Skin epidermis (tissue), 12 donors: ENCODE results near the gene AEBP1.
"Not testable (repeated sequence)": the region's sequence is repeated elsewhere in the genome, so short reads cannot be mapped to it uniquely, and the experiment has no call there.

Source experiments
- H3K27ac ChIP-seq, 21 experiments: fragments of 200-600 bp; sonication (generic) in 11 of 21; one replicate each; pipeline ENCODE4 v1.5.0; 2020; ENCODE audit warnings: mild to moderate bottlenecking in 3 of 21, inconsistent platforms in 2 of 21, moderate library complexity in 2 of 21
- H3K4me3 ChIP-seq, 7 experiments: fragments of 200-600 bp; sonication (generic) in 2 of 7; one replicate each; pipeline ENCODE4 v1.5.0; 2020; ENCODE audit warnings: inconsistent platforms in 2 of 7, mild to moderate bottlenecking in 2 of 7, moderate library complexity in 1 of 7

AEBP1 gene

GRCh38 chr7:44112997-44113763 lies 9.0 kb downstream of the AEBP1 start:
- Histone ChIP-seq H3K27ac (no peak overlapping the region), H3K4me3 (no peak overlapping the region)

- no peak overlapping the region for H3K27ac ChIP-seq
- no peak overlapping the region for H3K4me3 ChIP-seq
Observed at GRCh38 chr7:44113764-44114354, 9.7 kb downstream of the AEBP1 start.

GRCh38 chr7:44114586-44115310 lies 10.6 kb downstream of the AEBP1 start:
- H3K4me3 ChIP-seq: no peak overlapping the region
- H3K27ac ChIP-seq: no peak overlapping the region

GRCh38 chr7:44116087-44116788 lies 12.1 kb downstream of the AEBP1 start:
- no peak overlapping the region for H3K27ac ChIP-seq

GRCh38 chr7:44116789-44117666 lies 12.9 kb downstream of the AEBP1 start:
- Histone ChIP-seq H3K4me3 (no peak overlapping the region), H3K27ac (no peak overlapping the region)

More at GRCh38 chr7:44116087-44116788, 12.1 kb downstream of the AEBP1 start:
- H3K4me3 ChIP-seq: no peak overlapping the region

- Histone ChIP-seq H3K4me3 (no peak overlapping the region), H3K27ac (no peak overlapping the region)
Observed at GRCh38 chr7:44117801-44118429, 13.8 kb downstream of the AEBP1 start.

GRCh38 chr7:44119829-44120380 lies 15.8 kb downstream of the AEBP1 start:
- Histone ChIP-seq H3K27ac (no peak overlapping the region), H3K4me3 (no peak overlapping the region)

GRCh38 chr7:44120395-44120794 lies 16.2 kb downstream of the AEBP1 start:
- Histone ChIP-seq H3K4me3 (no peak overlapping the region), H3K27ac (no peak overlapping the region)

- Histone ChIP-seq H3K4me3 (no peak overlapping the region), H3K27ac (peak overlapping the region in 3 of 21 experiments; percentile 72 to 83 (median 77))
Observed at GRCh38 chr7:44121761-44122420, 17.7 kb downstream of the AEBP1 start.

- peak overlapping the region; percentile 55 to 86 (median 76) for H3K4me3 ChIP-seq
- peak overlapping the region in 16 of 21 experiments; percentile 65 to 88 (median 79) for H3K27ac ChIP-seq
Observed at GRCh38 chr7:44122529-44122928, 18.4 kb downstream of the AEBP1 start.

- Histone ChIP-seq H3K4me3 (peak within 1 kb of the TSS; percentile 55 to 86 (median 76)), H3K27ac (peak within 1 kb of the TSS; percentile 39 to 91 (median 79))
Observed at GRCh38 chr7:44123190-44124003, 19.3 kb downstream of the AEBP1 start, which contains the start of gene POLD2. Gene POLD2, minus strand, starts transcription at chr7:44123548. Its CDS starts 1,495 bp downstream, at chr7:44122053.

GRCh38 chr7:44124822-44125202 lies 20.7 kb downstream of the AEBP1 start:
- no peak overlapping the region for H3K4me3 ChIP-seq
- no peak overlapping the region for H3K27ac ChIP-seq

GRCh38 chr7:44126574-44126973 lies 22.4 kb downstream of the AEBP1 start:
- not testable (repeated sequence) for H3K27ac ChIP-seq, H3K4me3 ChIP-seq

GRCh38 chr7:44127161-44127560 lies 23.0 kb downstream of the AEBP1 start:
- Histone ChIP-seq H3K27ac (no peak overlapping the region), H3K4me3 (no peak overlapping the region)

GRCh38 chr7:44128721-44129582 lies 24.8 kb downstream of the AEBP1 start:
- H3K4me3 ChIP-seq: no peak overlapping the region
- no peak overlapping the region for H3K27ac ChIP-seq
